ENCODE measurements around the gene CA10.

CA10 gene

GRCh38 chr17:52158450-52159042, at the start of gene CA10:
CA10 (minus strand) TSS chr17:52158714.
- ChIA-PET POLR2A (no interaction called here), CTCF (no interaction called here)
- DNase-seq (ENCODE audit: low read depth, low spot score) = no peak
- H3K4me3 ChIP-seq (ENCODE audit: low read depth, low read length) = no peak within 1 kb of the TSS
- no peak for TF ChIP-seq CTCF (IDR thresholded peaks at IDR 0.05; ENCODE audit: insufficient read depth, low read length, missing control alignments)

- ChIA-PET POLR2A (no interaction called here), CTCF (no interaction called here)
- no peak for TF ChIP-seq CTCF (IDR thresholded peaks at IDR 0.05; ENCODE audit: insufficient read depth, low read length, missing control alignments)
- H3K4me3 ChIP-seq (ENCODE audit: low read depth, low read length) = no peak overlapping the region
- DNase-seq (ENCODE audit: low read depth, low spot score) = no peak
Measured at GRCh38 chr17:52207796-52208195, 49.3 kb upstream of the CA10 start.

GRCh38 chr17:52202520-52203080, 44.1 kb upstream of the CA10 start:
- CTCF ChIA-PET = no interaction called here
- POLR2A ChIA-PET = no interaction called here
- TF ChIP-seq CTCF (IDR thresholded peaks at IDR 0.05; ENCODE audit: insufficient read depth, low read length, missing control alignments) = no peak
- H3K4me3 ChIP-seq (ENCODE audit: low read depth, low read length) = no peak overlapping the region
- DNase-seq (ENCODE audit: low read depth, low spot score) = no peak

GRCh38 chr17:52201767-52202519, 43.4 kb upstream of the CA10 start:
- no peak overlapping the region for H3K4me3 ChIP-seq (ENCODE audit: low read depth, low read length)
- no peak for TF ChIP-seq CTCF (IDR thresholded peaks at IDR 0.05; ENCODE audit: insufficient read depth, low read length, missing control alignments)
- DNase-seq (ENCODE audit: low read depth, low spot score) = no peak
- ChIA-PET CTCF (no interaction called here), POLR2A (no interaction called here)

- POLR2A ChIA-PET = no interaction called here
- DNase-seq (ENCODE audit: low read depth, low spot score) = no peak
- no peak overlapping the region for H3K4me3 ChIP-seq (ENCODE audit: low read depth, low read length)
- CTCF ChIA-PET = no interaction called here
- TF ChIP-seq CTCF (IDR thresholded peaks at IDR 0.05; ENCODE audit: insufficient read depth, low read length, missing control alignments) = no peak
Measured at GRCh38 chr17:52191491-52191890, 33.0 kb upstream of the CA10 start.

- POLR2A ChIA-PET = no interaction called here
- H3K4me3 ChIP-seq (ENCODE audit: low read depth, low read length) = no peak overlapping the region
- TF ChIP-seq CTCF (IDR thresholded peaks at IDR 0.05; ENCODE audit: insufficient read depth, low read length, missing control alignments) = no peak
- CTCF ChIA-PET = no interaction called here
- no peak for DNase-seq (ENCODE audit: low read depth, low spot score)
Measured at GRCh38 chr17:52181782-52182181, 23.3 kb upstream of the CA10 start.

Measured in AG04449 (cell line).